Esophagus muscularis mucosa (tissue), 3 donors: ENCODE data around the gene RRP8.

Source experiments
- CTCF ChIP-seq, 3 experiments: fragments of 200-600 bp in 2 of 3; fragments of 450-650 bp in 1 of 3; sonication (generic) in 2 of 3; IDR thresholded peaks; one replicate each; pipeline ENCODE4 v1.5.1; 2017 to 2019; ENCODE audit warnings: antibody characterized with exemption in 3 of 3, mild to moderate bottlenecking in 2 of 3, moderate library complexity in 1 of 3
- POLR2A ChIP-seq: fragments of 450-650 bp; IDR thresholded peaks from one replicate; pipeline ENCODE4 v1.6.1; 2017; ENCODE audit warnings: antibody characterized with exemption, moderate library complexity, mild to moderate bottlenecking, low read depth
- POLR2AphosphoS5 ChIP-seq, 2 donors: sonication (generic); formaldehyde crosslinking; IDR thresholded peaks; one replicate each; pipeline ENCODE4 v1.6.1; 2017; ENCODE audit warnings: antibody characterized with exemption in 2 of 2

DNA sequence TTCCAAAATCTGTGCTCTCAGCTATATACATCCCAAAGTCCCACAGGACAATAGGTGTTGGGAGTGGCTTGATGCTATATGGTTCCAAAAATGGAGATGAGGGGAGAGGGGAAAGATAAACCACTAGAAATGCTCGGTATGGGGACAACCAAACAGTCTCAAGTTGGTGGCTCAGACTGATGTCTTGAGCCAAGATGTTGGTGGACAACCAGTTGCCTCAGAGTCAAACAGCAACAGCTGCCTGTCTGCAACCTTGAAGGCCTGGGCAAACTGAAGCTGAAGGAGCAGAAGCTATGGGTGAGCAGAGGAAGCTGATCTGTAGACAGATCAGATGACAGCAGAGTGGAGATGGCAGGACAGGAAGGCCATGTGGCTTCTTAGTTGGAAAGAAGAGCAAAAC is 4.0 kb downstream of the RRP8 start:
- no peak for TF ChIP-seq POLR2AphosphoS5 (IDR thresholded peaks at IDR 0.05)
- no peak for TF ChIP-seq CTCF (IDR thresholded peaks at IDR 0.05)
- no peak for TF ChIP-seq POLR2A
